Breast epithelium (tissue), 3 donors: Measurements from ENCODE around the gene EYA3.

Experiments used
- POLR2A ChIP-seq: fragments of 450-650 bp; IDR thresholded peaks from one replicate; pipeline ENCODE4 v1.6.1; 2016; ENCODE audit warnings: antibody characterized with exemption, mild to moderate bottlenecking, moderate library complexity
- POLR2AphosphoS5 ChIP-seq, 3 donors: sonication (generic); formaldehyde crosslinking; IDR thresholded peaks; one replicate each; pipeline ENCODE4 v1.6.1; 2017; ENCODE audit warnings: antibody characterized with exemption in 3 of 3

DNA sequence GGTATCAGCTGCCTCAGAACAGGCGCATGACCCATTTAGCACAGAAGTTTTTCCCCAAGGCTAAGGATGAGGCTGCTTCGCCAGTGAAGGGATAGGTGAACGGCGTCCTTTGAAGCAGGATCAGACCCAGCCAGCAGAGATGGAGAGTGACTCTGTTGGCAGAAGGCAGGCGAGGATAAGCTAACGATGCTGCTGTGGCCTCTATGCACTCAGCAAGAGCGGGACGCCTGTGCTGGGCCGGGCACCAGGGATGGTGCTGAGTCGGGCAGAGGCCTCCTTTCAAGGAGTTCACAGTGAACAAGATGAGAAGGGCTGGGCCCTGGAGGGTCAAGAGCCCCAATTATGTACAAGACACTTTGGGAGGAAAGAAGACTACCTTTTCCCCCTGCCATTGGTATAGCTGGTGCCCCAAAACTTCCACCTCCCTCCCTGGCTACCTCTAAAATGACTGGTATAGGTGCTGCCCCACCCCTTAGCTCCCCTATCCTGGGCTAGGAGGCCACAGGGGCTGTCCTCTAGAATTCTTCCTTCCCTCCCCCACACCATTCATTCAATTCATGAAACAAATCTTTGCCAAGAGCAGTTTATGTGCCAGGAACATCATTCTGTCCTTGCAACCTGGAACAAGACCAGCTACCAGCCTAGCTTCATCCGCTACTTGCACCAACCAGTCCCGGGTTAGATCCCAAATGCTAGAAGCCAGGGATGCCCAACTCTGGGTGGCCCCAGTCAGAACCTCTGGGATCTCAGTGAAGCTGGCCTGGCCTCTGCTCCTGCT is 121.1 kb downstream of the EYA3 start:
- TF ChIP-seq POLR2A (no peak), POLR2AphosphoS5 (IDR thresholded peaks at IDR 0.05) (no peak)
